SK-N-SH treated with all-trans-retinoic acid at 6 μM for 48 hours (cell line): ENCODE measurements around the gene FAM83D.

Experiments
- ATAC-seq: fragments of 200-7000 bp; cut with Tn5 transposase; 3 replicates; pipeline ENCODE4 v1.9.1; 2020; ENCODE audit warnings: mild to moderate bottlenecking, moderate library complexity
- ARNTL ChIP-seq: fragments of 450-650 bp; formaldehyde crosslinking; IDR thresholded peaks from 2 replicates; pipeline ENCODE4 v1.5.0; 2020; ENCODE audit warnings: low read depth, mild to moderate bottlenecking, moderate library complexity, borderline replicate concordance
- BACH2 ChIP-seq: fragments of 250-450 bp; sonication (Bioruptor Pico); IDR thresholded peaks from 2 replicates; pipeline ENCODE4 v1.9.0; 2021; ENCODE audit warnings: mild to moderate bottlenecking, borderline replicate concordance
- CREB5 ChIP-seq: fragments of 250-450 bp; sonication (Bioruptor Pico); IDR thresholded peaks from 2 replicates; pipeline ENCODE4 v1.5.1; 2020; ENCODE audit warnings: low read depth, mild to moderate bottlenecking, moderate library complexity
- CSDC2 ChIP-seq: fragments of 250-450 bp; sonication (Bioruptor Pico); IDR thresholded peaks from 2 replicates; pipeline ENCODE4 v1.5.0; 2020; ENCODE audit warnings: mild to moderate bottlenecking, moderate library complexity
- ESRRG ChIP-seq: fragments of 250-450 bp; sonication (Bioruptor Pico); IDR thresholded peaks from 2 replicates; pipeline ENCODE4 v1.6.1; 2021; ENCODE audit warnings: mild to moderate bottlenecking
- GLIS3 ChIP-seq: fragments of 250-450 bp; sonication (Bioruptor Pico); IDR thresholded peaks from 2 replicates; pipeline ENCODE4 v1.5.0; 2020; ENCODE audit warnings: mild to moderate bottlenecking, moderate library complexity
- PATZ1 ChIP-seq: fragments of 250-450 bp; sonication (Bioruptor Pico); IDR thresholded peaks from 2 replicates; pipeline ENCODE4 v1.8.0; 2020; ENCODE audit warnings: mild to moderate bottlenecking, moderate library complexity, borderline replicate concordance
- PPARA ChIP-seq: fragments of 250-450 bp; sonication (Bioruptor Pico); IDR thresholded peaks from 2 replicates; pipeline ENCODE4 v1.5.0; 2020; ENCODE audit warnings: mild to moderate bottlenecking, borderline replicate concordance
- SNAI2 ChIP-seq: fragments of 250-450 bp; sonication (Bioruptor Pico); IDR thresholded peaks from 2 replicates; pipeline ENCODE4 v1.5.0; 2020; ENCODE audit warnings: mild to moderate bottlenecking, moderate library complexity
- TCF4 ChIP-seq: fragments of 250-450 bp; sonication (Bioruptor Pico); IDR thresholded peaks from 2 replicates; pipeline ENCODE4 v1.8.0; 2021; ENCODE audit warnings: mild to moderate bottlenecking, moderate library complexity, borderline replicate concordance
- TOX ChIP-seq: fragments of 250-450 bp; sonication (Bioruptor Pico); IDR thresholded peaks from 2 replicates; pipeline ENCODE4 v1.8.0; 2021; ENCODE audit warnings: mild to moderate bottlenecking, moderate library complexity, borderline replicate concordance
- ZC3H10 ChIP-seq: fragments of 250-450 bp; sonication (Bioruptor Pico); IDR thresholded peaks from 2 replicates; pipeline ENCODE4 v1.5.1; 2021; ENCODE audit warnings: mild to moderate bottlenecking, moderate library complexity
- ZFP3 ChIP-seq: fragments of 250-450 bp; sonication (Bioruptor Pico); IDR thresholded peaks from 2 replicates; pipeline ENCODE4 v1.5.0; 2020; ENCODE audit warnings: mild to moderate bottlenecking, moderate library complexity
- ZFP30 ChIP-seq: fragments of 450-650 bp; formaldehyde crosslinking; IDR thresholded peaks from 2 replicates; pipeline ENCODE4 v1.5.0; 2022; ENCODE audit warnings: mild to moderate bottlenecking, moderate library complexity
- ZNF565 ChIP-seq: fragments of 450-650 bp; formaldehyde crosslinking; conservative IDR thresholded peaks from 2 replicates; pipeline ENCODE4 v1.5.0; 2020; ENCODE audit warnings: low read depth, mild to moderate bottlenecking, moderate library complexity
- ZNF70 ChIP-seq: fragments of 450-650 bp; formaldehyde crosslinking; IDR thresholded peaks from 2 replicates; pipeline ENCODE4 v1.5.0; 2020; ENCODE audit warnings: mild to moderate bottlenecking, moderate library complexity
- ZNF8 ChIP-seq: fragments of 450-650 bp; formaldehyde crosslinking; IDR thresholded peaks from 2 replicates; pipeline ENCODE4 v1.5.0; 2020; ENCODE audit warnings: mild to moderate bottlenecking, moderate library complexity
- TF ChIP-seq, protein P1 (sequence below): fragments of 250-450 bp; sonication (Bioruptor Pico); IDR thresholded peaks from 2 replicates; pipeline ENCODE4 v1.5.0; 2020; ENCODE audit warnings: mild to moderate bottlenecking, moderate library complexity
- TF ChIP-seq, protein P2 (sequence below): fragments of 250-450 bp; sonication (Bioruptor Pico); IDR thresholded peaks from 2 replicates; pipeline ENCODE4 v1.8.0; 2021; ENCODE audit warnings: low read depth, mild to moderate bottlenecking, moderate library complexity, borderline replicate concordance
- TF ChIP-seq, protein P3 (sequence below): fragments of 250-450 bp; sonication (Bioruptor Pico); IDR thresholded peaks from 2 replicates; pipeline ENCODE4 v1.5.1; 2021; ENCODE audit warnings: mild to moderate bottlenecking, moderate library complexity

The FAM83D gene

GRCh38 chr20:38926934-38927616 lies 858 bp downstream of the FAM83D start:
- no peak; the same call in 2 of the 3 replicates for ATAC-seq

GRCh38 chr20:38927902-38928578 lies 1.8 kb downstream of the FAM83D start:
- no peak for ATAC-seq
- TF ChIP-seq TCF4 (CRISPR knock-in tag) (no peak), TOX (CRISPR knock-in tag) (no peak), ESRRG (CRISPR knock-in tag) (no peak), ZC3H10 (CRISPR knock-in tag) (no peak), ARNTL (CRISPR knock-in tag) (no peak), GLIS3 (no peak), BACH2 (CRISPR knock-in tag) (no peak), PATZ1 (no peak), ZNF565 (CRISPR knock-in tag) (no peak), ZFP3 (CRISPR knock-in tag) (no peak), ZFP30 (CRISPR knock-in tag) (no peak)
- TF ChIP-seq, protein P1, sequence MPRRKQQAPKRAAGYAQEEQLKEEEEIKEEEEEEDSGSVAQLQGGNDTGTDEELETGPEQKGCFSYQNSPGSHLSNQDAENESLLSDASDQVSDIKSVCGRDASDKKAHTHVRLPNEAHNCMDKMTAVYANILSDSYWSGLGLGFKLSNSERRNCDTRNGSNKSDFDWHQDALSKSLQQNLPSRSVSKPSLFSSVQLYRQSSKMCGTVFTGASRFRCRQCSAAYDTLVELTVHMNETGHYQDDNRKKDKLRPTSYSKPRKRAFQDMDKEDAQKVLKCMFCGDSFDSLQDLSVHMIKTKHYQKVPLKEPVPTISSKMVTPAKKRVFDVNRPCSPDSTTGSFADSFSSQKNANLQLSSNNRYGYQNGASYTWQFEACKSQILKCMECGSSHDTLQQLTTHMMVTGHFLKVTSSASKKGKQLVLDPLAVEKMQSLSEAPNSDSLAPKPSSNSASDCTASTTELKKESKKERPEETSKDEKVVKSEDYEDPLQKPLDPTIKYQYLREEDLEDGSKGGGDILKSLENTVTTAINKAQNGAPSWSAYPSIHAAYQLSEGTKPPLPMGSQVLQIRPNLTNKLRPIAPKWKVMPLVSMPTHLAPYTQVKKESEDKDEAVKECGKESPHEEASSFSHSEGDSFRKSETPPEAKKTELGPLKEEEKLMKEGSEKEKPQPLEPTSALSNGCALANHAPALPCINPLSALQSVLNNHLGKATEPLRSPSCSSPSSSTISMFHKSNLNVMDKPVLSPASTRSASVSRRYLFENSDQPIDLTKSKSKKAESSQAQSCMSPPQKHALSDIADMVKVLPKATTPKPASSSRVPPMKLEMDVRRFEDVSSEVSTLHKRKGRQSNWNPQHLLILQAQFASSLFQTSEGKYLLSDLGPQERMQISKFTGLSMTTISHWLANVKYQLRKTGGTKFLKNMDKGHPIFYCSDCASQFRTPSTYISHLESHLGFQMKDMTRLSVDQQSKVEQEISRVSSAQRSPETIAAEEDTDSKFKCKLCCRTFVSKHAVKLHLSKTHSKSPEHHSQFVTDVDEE (CRISPR knock-in tag), result no peak
- TF ChIP-seq, protein P2, sequence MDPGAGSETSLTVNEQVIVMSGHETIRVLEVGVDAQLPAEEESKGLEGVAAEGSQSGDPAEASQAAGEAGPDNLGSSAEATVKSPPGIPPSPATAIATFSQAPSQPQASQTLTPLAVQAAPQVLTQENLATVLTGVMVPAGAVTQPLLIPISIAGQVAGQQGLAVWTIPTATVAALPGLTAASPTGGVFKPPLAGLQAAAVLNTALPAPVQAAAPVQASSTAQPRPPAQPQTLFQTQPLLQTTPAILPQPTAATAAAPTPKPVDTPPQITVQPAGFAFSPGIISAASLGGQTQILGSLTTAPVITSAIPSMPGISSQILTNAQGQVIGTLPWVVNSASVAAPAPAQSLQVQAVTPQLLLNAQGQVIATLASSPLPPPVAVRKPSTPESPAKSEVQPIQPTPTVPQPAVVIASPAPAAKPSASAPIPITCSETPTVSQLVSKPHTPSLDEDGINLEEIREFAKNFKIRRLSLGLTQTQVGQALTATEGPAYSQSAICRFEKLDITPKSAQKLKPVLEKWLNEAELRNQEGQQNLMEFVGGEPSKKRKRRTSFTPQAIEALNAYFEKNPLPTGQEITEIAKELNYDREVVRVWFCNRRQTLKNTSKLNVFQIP, result no peak

More at GRCh38 chr20:38926934-38927616, 858 bp downstream of the FAM83D start:
- no peak for TF ChIP-seq CSDC2 (CRISPR knock-in tag)
- TF ChIP-seq ZNF565 (CRISPR knock-in tag), result no peak
- no peak for TF ChIP-seq PATZ1
- no peak for TF ChIP-seq PPARA
- no peak for TF ChIP-seq ZFP30 (CRISPR knock-in tag)
- no peak for TF ChIP-seq ZNF8
- TF ChIP-seq SNAI2 (CRISPR knock-in tag), result no peak
- TF ChIP-seq CREB5 (CRISPR knock-in tag), result no peak
- TF ChIP-seq ARNTL (CRISPR knock-in tag), result no peak
- no peak for TF ChIP-seq ZC3H10 (CRISPR knock-in tag)
- TF ChIP-seq, protein P2, result no peak
- TF ChIP-seq, protein P3, sequence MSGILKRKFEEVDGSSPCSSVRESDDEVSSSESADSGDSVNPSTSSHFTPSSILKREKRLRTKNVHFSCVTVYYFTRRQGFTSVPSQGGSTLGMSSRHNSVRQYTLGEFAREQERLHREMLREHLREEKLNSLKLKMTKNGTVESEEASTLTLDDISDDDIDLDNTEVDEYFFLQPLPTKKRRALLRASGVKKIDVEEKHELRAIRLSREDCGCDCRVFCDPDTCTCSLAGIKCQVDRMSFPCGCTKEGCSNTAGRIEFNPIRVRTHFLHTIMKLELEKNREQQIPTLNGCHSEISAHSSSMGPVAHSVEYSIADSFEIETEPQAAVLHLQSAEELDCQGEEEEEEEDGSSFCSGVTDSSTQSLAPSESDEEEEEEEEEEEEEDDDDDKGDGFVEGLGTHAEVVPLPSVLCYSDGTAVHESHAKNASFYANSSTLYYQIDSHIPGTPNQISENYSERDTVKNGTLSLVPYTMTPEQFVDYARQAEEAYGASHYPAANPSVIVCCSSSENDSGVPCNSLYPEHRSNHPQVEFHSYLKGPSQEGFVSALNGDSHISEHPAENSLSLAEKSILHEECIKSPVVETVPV (CRISPR knock-in tag), result no peak
- no peak for TF ChIP-seq TCF4 (CRISPR knock-in tag)
- TF ChIP-seq BACH2 (CRISPR knock-in tag), result no peak
- no peak for TF ChIP-seq ZNF70 (CRISPR knock-in tag)
- TF ChIP-seq TOX (CRISPR knock-in tag), result no peak
- TF ChIP-seq ZFP3 (CRISPR knock-in tag), result no peak
